Fibroblast of skin of scalp (primary cell): ENCODE measurements around the gene SLC16A9.
A peak's percentile ranks its signal among the peaks of the same experiment; 100 is the strongest.

Experiments used
- DNase-seq: peaks from one replicate; pipeline ENCODE4 v3.0.0-alpha.2; 2013

SLC16A9 gene

DNA sequence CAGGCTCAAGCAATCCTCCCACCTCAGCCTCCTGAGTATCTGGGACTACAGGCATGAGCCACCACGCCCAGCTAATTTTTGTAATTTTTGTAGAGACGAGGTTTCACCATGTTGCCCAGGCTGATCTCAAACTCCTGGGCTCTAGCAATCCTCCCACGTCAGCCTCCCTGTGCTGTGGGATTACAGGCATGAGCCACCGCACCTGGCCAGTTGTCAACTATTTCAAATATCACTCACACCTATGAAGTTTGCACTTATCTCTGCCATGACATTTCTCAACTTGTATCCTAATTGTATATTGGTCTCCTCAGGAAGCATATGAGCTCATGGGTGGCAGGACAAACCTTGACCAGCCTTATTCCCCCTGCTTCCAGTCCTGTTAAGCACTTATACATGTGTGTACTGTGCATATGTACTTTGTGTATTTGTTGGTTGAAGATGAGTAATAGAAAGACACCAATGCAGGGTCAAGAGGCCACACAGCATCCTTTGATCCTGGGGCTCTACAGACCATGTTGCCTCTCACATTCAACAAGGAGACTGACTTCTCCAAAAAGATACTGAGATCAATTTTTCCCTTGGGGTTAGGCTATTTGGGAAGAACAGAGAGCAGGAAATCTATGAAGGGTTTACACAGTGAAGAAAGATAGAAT lies 82.2 kb downstream of the SLC16A9 start:
- DNase-seq = no peak

DNA sequence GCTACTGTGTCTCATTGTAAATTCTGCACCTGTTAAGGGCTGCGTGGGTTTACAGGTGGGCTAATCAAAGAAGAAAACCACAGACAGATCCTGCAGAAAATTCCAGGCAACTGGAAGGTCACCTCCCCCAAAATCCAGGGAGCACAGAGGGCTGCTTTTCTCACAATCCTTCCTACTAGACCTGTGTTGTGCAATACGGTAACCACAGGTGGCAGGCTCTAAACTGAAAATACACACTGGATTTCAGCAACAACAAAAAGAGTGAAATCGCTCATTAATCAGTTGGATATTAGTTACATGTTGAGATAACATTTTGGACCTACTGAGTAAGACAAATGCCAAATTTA lies 83.2 kb downstream of the SLC16A9 start:
- DNase-seq = no peak

DNA sequence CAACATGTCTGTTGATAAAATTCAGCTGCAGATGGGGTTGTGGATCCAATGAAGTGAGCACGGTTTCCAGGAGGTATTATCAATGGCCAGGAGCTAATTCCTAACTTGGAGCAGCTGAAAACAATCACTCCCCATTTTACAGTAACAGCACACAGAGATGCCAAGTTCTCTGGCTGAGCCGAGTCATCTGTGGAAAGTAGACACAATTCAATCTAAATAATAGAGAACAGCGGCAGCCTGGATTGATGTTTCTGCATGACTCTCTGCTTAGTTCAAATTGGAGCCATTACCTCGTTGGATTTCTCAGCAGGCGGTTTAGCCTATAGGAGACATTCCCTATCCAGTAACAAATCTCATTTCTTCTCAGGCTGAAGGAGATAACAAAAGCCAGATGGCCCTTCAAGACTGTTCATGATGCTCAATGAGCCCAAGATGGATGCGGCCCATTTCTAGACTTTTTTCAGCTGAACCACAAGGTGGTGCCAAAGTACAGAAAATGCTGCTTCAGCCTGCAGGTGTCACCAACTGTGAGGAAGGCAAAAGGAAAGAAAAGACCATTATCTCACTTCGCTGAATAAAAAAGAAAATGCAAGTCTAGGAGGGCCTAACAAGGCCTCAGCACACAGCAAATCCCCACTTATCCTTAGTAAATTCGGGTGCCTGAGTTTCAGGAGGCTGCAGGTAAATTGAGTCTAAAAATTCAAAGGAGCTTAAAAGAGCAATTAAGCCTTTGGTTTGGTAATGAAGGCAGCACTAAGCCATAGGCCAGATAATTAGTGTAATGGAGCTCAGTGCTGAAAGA lies 83.7 kb downstream of the SLC16A9 start:
- peak; percentile 81 for DNase-seq

DNA sequence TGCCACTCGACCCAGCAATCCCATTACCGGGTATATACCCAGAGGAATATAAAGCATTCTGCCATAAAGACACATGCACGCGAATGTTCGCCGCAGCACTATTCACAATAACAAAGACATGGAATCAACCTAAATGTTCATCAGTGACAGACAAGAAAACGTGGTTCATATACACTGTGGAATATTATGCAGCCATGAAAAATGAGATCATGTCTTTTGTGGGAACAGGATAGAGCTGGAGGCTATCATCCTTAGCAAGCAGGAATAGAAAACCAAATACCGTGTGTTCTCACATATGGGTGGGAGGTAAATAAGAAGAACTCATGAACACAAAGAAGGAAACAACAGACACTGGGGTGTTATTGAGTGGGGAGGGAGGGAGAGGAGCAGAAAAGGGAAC lies 84.7 kb downstream of the SLC16A9 start:
- no peak for DNase-seq

DNA sequence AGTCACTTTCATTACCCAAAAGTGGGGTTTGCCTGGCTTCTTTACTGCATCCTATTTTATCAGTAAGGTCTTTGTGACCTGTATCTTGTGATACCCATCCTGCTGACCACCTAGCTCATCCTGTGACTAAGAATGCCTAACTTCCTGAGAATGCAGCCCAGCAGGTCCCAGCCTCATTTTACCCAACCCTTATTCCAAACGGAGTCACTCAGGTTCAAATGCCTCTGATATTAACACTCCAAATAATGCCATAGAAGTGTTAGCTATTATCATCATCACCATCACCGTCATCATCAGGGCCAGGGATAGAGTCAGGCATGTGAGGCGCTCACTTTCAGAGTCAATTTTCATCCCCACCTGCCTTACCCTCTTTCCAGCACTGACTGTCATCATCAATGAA lies 85.5 kb downstream of the SLC16A9 start:
- DNase-seq = no peak

DNA sequence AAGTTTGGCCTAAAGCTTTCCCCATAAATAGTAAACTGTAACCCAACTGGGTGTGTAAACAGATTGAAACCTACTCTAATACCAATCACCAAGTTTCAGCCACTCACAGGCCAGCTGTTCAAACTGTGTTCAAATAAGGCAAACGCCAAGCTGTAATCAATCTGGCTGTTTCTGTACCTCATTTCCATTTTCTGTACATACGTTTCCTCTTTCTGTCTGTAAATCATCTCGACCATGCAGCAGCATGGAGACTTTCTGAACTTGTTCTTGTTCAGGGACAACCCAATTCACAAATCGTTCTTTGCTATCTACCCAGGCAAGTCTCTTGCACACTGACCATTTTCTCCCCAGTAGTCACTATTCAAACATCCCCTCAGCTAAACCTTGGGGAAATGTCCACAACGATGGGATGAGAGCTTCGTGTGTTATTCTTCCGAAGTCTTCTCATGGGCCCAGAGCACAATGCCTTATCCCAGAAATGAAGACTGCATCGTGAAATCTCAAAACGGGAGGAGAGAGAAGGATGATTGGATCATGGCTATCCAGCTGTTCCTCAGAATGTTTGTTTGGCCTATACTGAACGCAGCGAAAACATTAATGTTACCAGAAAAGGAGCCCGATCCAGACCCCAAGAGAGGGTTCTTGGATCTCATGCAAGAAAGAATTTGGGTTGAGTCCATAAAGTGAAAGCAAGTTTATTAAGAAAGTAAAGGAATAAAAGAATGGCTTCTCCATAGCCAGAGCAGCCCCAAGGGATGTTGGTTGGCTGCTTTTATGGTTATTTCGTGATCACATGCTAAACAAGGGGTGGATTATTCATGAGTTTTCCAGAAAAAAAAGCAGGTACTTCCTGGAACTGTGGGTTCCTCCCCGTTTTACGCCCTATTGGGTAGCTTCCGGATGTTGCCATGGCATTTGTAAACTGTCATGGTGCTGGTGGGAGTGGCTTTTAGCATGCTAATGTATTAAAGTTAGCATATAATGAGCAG lies 86.2 kb downstream of the SLC16A9 start:
- DNase-seq = no peak

DNA sequence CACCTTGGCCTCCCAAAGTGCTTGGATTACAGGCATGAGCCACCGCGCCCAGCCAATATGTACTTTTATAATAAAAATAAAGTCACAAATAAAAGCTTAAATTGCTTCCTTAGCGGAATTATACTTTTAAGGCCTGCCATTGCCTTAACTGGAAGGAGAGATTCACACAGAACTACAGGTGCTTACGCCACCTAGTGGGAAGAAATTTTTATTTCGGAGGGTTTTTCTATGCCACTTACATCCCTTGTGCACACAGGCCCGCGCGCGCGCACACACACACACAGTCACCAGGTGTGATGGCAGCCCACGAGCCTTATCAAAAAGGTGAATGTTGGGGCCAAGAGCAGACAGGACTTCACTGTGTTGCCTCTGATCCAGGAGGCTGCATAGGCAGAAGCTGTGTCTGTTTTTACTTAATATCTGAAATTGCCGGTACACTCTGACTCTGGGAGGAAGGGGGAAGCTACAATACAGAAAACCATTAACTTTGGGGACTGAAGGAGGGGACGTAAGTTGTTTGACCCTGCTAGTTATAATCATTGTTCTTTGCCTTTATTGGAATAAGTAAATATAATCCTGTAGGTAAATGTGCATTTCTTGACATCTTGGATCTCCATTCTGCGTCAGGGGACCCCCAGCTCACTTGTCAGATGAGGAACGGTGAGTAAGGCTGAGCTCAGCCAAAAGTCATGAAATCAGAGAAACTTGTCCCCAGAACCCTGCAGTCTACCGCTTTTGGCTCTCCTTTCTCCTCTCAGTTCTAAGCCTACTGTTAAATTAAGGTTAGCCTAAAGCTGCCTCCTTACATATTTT lies 87.1 kb downstream of the SLC16A9 start:
- DNase-seq = peak; percentile 67

DNA sequence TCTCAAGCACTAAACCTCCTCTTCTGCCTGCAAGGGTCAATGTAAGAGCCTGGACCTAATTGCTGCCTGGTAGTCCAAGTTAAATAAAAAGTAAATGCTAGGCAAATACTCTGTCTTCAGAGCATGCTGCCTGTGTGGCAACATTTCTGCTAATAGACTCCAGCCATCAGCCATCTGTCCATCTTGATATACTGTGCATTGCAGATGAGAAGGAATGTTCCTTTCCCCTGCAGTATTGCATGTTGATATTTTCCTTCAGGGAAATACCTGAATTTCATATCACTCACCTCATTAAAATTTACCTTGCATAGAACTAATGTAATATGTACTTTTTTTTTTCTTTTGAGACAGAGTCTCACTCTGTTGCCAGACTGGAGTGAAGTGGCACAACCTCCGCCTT lies 87.9 kb downstream of the SLC16A9 start:
- DNase-seq = no peak

DNA sequence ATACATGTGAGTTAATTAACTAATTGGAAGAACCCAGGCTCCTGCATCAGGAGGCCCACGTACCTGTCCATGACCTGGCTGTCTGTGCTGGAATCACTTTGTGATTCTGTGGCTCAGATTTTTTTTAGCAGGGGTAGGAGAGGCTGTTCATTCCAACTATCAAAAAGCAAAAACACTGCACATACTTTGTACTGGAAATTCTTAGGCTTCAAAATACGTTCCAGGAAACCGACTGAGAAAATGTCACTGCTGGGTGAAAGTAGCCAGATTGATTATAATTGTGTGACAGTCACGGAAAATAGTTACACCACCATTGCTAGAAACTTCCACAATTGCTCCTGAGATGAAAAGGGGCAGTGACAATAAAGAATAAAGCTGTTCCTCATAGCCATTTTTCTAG lies 91.0 kb downstream of the SLC16A9 start:
- DNase-seq = no peak

DNA sequence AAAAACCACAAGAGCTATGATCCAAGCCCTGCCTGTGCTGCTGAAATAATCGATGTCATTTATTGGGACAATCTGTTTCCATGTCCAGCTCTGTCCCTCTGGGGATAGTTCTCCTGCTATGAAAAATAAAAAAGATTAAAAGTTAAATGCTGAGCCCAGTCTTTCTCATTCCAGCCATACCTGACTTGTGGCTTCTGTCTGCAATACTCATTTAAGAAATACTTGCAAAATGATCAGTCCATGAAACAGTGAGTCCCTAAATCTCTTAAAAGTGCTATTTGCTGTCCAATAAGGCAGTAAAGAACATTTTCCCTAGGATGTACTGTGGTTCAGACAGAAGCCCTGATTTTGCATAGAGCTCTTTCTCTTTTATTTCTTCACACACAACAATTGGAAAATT lies 91.7 kb downstream of the SLC16A9 start:
- DNase-seq = no peak

DNA sequence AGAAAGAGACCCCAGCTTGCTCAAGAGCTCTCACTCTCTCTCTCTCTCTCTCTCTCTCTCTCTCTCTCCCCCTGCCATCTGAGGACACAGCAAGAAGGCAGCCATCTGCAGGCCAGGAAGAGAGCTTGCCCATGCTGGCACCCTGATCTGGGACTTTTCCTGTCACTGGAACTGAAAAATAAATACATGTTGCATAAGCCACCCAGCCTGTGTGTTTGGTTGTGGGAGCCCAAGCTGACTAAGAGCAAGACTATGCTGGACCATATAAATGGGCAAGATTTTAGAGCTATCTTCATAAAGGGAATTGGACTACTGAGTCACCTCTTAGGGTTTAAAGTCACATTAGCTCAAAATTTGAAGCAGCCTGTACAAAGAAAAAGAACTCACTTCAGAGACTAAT lies 98.6 kb downstream of the SLC16A9 start:
- DNase-seq = peak; percentile 9

DNA sequence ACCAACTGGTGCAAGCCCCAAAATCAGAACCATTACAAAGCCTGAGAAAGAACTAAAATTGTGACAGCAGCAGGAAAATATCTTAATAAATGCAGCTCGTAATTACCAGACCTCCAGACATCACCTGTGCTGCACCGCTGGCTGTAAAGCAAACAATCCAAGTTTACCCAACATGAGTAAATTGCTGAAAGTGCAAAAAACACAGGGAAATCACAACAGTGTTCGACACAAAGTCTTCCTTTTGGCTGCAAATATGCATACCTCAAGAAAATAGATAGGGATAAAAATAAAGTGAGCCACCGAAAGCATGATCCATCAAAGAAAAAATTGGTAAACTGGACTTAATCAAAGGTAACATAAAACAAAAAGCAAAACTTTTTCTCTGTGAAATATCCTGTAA lies 101.7 kb downstream of the SLC16A9 start:
- DNase-seq = no peak

DNA sequence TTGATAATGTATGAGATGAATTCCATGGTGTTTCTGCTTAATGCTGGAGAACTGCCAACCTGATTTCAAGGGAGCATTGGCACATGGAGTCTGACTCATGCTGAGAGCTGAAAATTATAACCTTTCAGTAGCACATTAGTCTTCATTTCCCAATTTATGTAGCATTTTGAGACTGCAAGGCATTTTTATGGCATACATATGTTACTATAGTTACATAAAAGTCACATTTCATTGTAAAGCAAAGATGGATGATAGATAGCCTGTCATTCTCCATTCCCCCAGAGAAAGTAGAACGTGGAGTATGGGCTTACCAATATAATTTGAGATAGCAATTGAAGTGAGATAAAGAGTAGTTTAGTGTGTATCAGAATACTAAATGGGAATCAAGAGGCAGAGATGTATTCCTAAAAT lies 103.1 kb downstream of the SLC16A9 start:
- peak; percentile 67 for DNase-seq

DNA sequence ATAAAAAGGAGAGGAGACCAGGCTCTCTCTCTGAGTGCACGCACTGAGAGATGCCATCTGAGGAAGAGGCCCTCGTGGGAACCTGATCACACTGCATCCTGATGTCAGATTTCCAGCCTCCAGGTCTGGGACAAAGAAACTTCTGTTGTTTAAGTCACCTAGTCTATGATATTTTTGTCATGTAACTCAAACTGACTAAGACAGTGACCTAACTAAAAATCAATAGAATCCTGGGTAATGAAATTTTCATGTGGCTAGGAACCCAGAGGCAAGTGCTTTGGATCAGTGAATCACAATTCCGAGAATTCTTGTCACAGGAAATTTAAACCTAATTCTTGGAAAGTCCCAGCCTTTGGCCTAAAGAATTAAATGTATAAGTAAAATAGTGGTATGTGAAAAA lies 107.7 kb downstream of the SLC16A9 start:
- no peak for DNase-seq
